ENCODE data around the gene CCDC74A. TPM values are rescaled to one million over a fixed set of nuclear protein-coding genes. Genes with fewer than 3 reads are reported as not detected.
A peak's percentile ranks its signal among the peaks of the same experiment; 100 is the strongest.
"Not testable (repeated sequence)": the region's sequence is repeated elsewhere in the genome, so short reads cannot be mapped to it uniquely, and the experiment has no call there.

Gene CCDC74A
- total RNA-seq, 1 donor from 2014 or later, result 1.1 TPM

GRCh38 chr2:131493199-131493968 is 34.3 kb upstream of the CCDC74A start:
- peaks cover 36% of the 10 kb centered on the region for H3K4me1 Mint-ChIP-seq
- peak overlapping the region; percentile 97 for H3K4me3 Mint-ChIP-seq
- CTCF ChIA-PET, result interaction anchor here (0.8 to 2.5 kb wide), 6 partner anchors 66 to 401 kb away, joined by 3 to 12 read pairs (median 4); partner anchors contain the start of gene FAM168B
- DNase-seq (no peak), ATAC-seq (ENCODE audit: low read depth) (peak; percentile 8)
- H3K27me3 Mint-ChIP-seq, result no peaks in the 10 kb centered on the region
- peak overlapping the region; percentile 88 for H3K27ac Mint-ChIP-seq
- POLR2A ChIA-PET, result interaction anchor here (0.6 to 1.9 kb wide), 11 partner anchors 10 to 1151 kb away, joined by 3 to 11 read pairs (median 5); partner anchors contain the start of genes FAM168B, IMP4 and PLEKHB2
- H3K36me3 Mint-ChIP-seq (ENCODE audit: low read depth), result peaks cover 18% of the 10 kb centered on the region
- TF ChIP-seq CTCF (IDR thresholded peaks at IDR 0.05), result no peak
- no peaks in the 10 kb centered on the region for H3K9me3 Mint-ChIP-seq
- intact Hi-C loops (cut with micrococcal nuclease), result loop anchor here (2.0 kb wide), 2 partner anchors 401 to 695 kb away; partner anchors contain the start of gene FAM168B

- DNase-seq; H3K27ac Mint-ChIP-seq; intact Hi-C loops (cut with micrococcal nuclease); H3K9me3 Mint-ChIP-seq; H3K27me3 Mint-ChIP-seq; CTCF ChIA-PET; ATAC-seq (ENCODE audit: low read depth); POLR2A ChIA-PET: not testable (repeated sequence)
- Mint-ChIP-seq H3K36me3 (ENCODE audit: low read depth) (peaks cover 37% of the 10 kb centered on the region), H3K4me3 (peak overlapping the region; percentile 4), H3K4me1 (peaks cover 29% of the 10 kb centered on the region)
These were observed 32.2 kb upstream of the CCDC74A start for GRCh38 chr2:131495506-131495905.

GRCh38 chr2:131498321-131498973 is 29.2 kb upstream of the CCDC74A start:
- H3K4me1 Mint-ChIP-seq, result peaks cover 14% of the 10 kb centered on the region
- CTCF ChIA-PET; POLR2A ChIA-PET; H3K27ac Mint-ChIP-seq; ATAC-seq (ENCODE audit: low read depth); intact Hi-C loops (cut with micrococcal nuclease); H3K4me3 Mint-ChIP-seq; H3K27me3 Mint-ChIP-seq; DNase-seq; H3K9me3 Mint-ChIP-seq: not testable (repeated sequence)
- peaks cover 54% of the 10 kb centered on the region for H3K36me3 Mint-ChIP-seq (ENCODE audit: low read depth)

- H3K4me3 Mint-ChIP-seq, result not testable (repeated sequence)
These were observed 24.1 kb upstream of the CCDC74A start for GRCh38 chr2:131503587-131503986.

GRCh38 chr2:131504082-131504750 is 23.5 kb upstream of the CCDC74A start:
- H3K4me1 Mint-ChIP-seq; H3K27ac Mint-ChIP-seq; H3K9me3 Mint-ChIP-seq; H3K4me3 Mint-ChIP-seq; ATAC-seq (ENCODE audit: low read depth); CTCF ChIA-PET; intact Hi-C loops (cut with micrococcal nuclease); H3K27me3 Mint-ChIP-seq; DNase-seq: not testable (repeated sequence)
- peaks cover 81% of the 10 kb centered on the region for H3K36me3 Mint-ChIP-seq (ENCODE audit: low read depth)
- POLR2A ChIA-PET, result interaction anchor here (0.7 to 1.9 kb wide), 3 partner anchors 10 to 1335 kb away, joined by 3 to 16 read pairs (median 6); no protein-coding TSS in a partner anchor

More at GRCh38 chr2:131503587-131503986, 24.1 kb upstream of the CCDC74A start:
- H3K4me1 Mint-ChIP-seq; CTCF ChIA-PET; intact Hi-C loops (cut with micrococcal nuclease); H3K9me3 Mint-ChIP-seq; DNase-seq; H3K27me3 Mint-ChIP-seq; H3K27ac Mint-ChIP-seq; ATAC-seq (ENCODE audit: low read depth): not testable (repeated sequence)
- POLR2A ChIA-PET, result interaction anchor here (0.7 to 1.9 kb wide), 2 partner anchors 10 to 1334 kb away, joined by 3 to 6 read pairs; no protein-coding TSS in a partner anchor
- H3K36me3 Mint-ChIP-seq (ENCODE audit: low read depth), result peaks cover 83% of the 10 kb centered on the region

GRCh38 chr2:131509615-131510014 is 18.1 kb upstream of the CCDC74A start:
- intact Hi-C loops (cut with micrococcal nuclease), result no loop called here
- ChIA-PET POLR2A (no interaction called here), CTCF (no interaction called here)
- no peaks in the 10 kb centered on the region for H3K27me3 Mint-ChIP-seq
- peaks cover 64% of the 10 kb centered on the region for H3K36me3 Mint-ChIP-seq (ENCODE audit: low read depth)
- H3K9me3 Mint-ChIP-seq, result no peaks in the 10 kb centered on the region
- H3K4me3 Mint-ChIP-seq, result no peak overlapping the region
- H3K4me1 Mint-ChIP-seq, result peaks cover 19% of the 10 kb centered on the region
- DNase-seq (no peak), ATAC-seq (ENCODE audit: low read depth) (no peak)
- TF ChIP-seq CTCF (IDR thresholded peaks at IDR 0.05), result no peak
- H3K27ac Mint-ChIP-seq, result no peak overlapping the region

- H3K9me3 Mint-ChIP-seq; H3K27me3 Mint-ChIP-seq; intact Hi-C loops (cut with micrococcal nuclease); H3K27ac Mint-ChIP-seq; DNase-seq; ATAC-seq (ENCODE audit: low read depth); H3K4me3 Mint-ChIP-seq; CTCF ChIA-PET: not testable (repeated sequence)
- POLR2A ChIA-PET, result interaction anchor here (0.9 kb wide), 1 partner anchor 17 kb away, joined by 6 read pairs; no protein-coding TSS in a partner anchor
- Mint-ChIP-seq H3K4me1 (peaks cover 25% of the 10 kb centered on the region), H3K36me3 (ENCODE audit: low read depth) (peaks cover 53% of the 10 kb centered on the region)
These were observed 16.3 kb upstream of the CCDC74A start for GRCh38 chr2:131511291-131511968.

- DNase-seq, result not testable (repeated sequence)
These were observed 15.5 kb upstream of the CCDC74A start for GRCh38 chr2:131511969-131512870.

More at GRCh38 chr2:131511969-131512870, 15.5 kb upstream of the CCDC74A start:
- POLR2A ChIA-PET, result interaction anchor here (0.9 kb wide), 1 partner anchor 18 kb away, joined by 6 read pairs; no protein-coding TSS in a partner anchor
- Mint-ChIP-seq H3K4me1 (peaks cover 25% of the 10 kb centered on the region), H3K36me3 (ENCODE audit: low read depth) (peaks cover 51% of the 10 kb centered on the region)
- H3K27me3 Mint-ChIP-seq; H3K9me3 Mint-ChIP-seq; CTCF ChIA-PET; ATAC-seq (ENCODE audit: low read depth); H3K4me3 Mint-ChIP-seq; intact Hi-C loops (cut with micrococcal nuclease); H3K27ac Mint-ChIP-seq: not testable (repeated sequence)
